ENCODE results near the gene CAPN7.

Gene CAPN7

DNA sequence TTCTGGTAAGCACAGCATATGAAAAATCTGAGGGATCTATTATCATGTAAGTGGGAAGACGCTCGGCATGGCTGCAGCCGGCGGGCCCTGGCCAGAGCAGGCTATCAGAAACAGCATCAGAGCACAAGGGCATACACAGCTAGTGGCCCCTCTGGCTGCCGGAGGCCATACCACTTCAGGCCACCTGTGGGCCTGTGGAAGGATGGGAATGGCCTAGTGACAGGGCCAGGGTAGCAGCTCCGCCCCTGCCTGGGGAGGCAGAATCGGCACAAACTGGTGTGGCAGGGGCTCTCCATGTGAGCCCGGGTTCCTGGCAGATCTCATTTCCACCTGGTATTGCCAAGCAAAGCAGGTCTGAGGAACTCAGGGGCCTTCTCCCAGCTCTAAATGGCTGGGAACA, 80.0 kb downstream of the CAPN7 start:
- ATAC-seq (ENCODE audit: insufficient read depth, low read depth): no peak

DNA sequence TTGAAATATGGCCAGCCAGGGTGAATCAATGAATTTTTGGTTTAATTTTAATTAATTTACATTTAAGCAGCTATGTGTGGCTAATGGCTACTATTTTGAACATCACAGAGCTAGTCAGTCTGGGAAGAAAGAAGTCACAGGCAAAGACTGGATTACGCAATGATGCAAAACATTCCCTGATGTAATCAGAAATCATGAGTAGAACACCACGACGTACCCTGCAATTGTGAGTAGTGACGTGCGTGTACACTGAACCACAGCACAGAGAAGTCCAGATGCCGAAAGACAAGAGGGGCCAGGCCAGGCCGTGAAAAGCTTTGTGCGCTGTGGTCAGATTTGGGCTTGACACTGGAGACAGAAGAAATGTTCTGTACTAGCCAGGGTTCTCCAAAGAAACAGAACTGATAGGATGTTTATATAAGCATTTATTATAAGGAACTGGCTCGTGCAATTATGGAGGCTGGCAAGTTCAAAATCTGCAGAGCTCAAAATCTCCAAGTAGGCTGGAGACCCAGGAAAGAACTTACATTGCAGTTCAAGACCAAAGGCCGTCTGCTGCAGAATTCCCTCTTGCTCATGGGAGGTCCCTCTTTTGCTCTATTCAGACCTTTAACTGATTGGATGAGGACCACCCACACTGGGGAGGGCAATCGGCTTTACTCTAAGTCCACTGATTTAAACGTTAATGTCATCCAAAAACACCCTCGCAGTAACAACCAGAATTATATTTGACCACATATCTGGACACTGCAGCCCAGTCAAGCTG, 81.7 kb downstream of the CAPN7 start:
- Histone ChIP-seq H3K27ac (ENCODE audit: low read length) (no peak overlapping the region), H2AFZ (ENCODE audit: low read depth, low read length) (no peak overlapping the region), H3K4me3 (ENCODE audit: low read depth in 1 of 2, low read length in 2 of 2) (no peak overlapping the region), H3K9me3 (ENCODE audit: insufficient read depth, low read length, severe bottlenecking) (no peaks in the 10 kb centered on the region), H4K20me1 (ENCODE audit: insufficient read depth, low read length) (0 out of 2 replicates have a peak, but pooled peaks cover 3% of the 10 kb centered on the region), H3K4me1 (ENCODE audit: insufficient read depth, low read length) (peaks cover 32% of the 10 kb centered on the region), H3K79me2 (ENCODE audit: insufficient read depth, low read length) (peaks cover 57% of the 10 kb centered on the region), H3K27me3 (ENCODE audit: insufficient read depth, low read length, poor library complexity) (no peaks in the 10 kb centered on the region), H3K4me2 (ENCODE audit: insufficient read depth, low read length) (no peak overlapping the region), H3K36me3 (ENCODE audit: insufficient read depth, low read length) (0 out of 2 replicates have a peak, but pooled peaks cover 12% of the 10 kb centered on the region), H3K9ac (ENCODE audit: low read depth, low read length) (no peak overlapping the region)
- no peak for ATAC-seq (ENCODE audit: insufficient read depth, low read depth)
- TF ChIP-seq, protein P1, sequence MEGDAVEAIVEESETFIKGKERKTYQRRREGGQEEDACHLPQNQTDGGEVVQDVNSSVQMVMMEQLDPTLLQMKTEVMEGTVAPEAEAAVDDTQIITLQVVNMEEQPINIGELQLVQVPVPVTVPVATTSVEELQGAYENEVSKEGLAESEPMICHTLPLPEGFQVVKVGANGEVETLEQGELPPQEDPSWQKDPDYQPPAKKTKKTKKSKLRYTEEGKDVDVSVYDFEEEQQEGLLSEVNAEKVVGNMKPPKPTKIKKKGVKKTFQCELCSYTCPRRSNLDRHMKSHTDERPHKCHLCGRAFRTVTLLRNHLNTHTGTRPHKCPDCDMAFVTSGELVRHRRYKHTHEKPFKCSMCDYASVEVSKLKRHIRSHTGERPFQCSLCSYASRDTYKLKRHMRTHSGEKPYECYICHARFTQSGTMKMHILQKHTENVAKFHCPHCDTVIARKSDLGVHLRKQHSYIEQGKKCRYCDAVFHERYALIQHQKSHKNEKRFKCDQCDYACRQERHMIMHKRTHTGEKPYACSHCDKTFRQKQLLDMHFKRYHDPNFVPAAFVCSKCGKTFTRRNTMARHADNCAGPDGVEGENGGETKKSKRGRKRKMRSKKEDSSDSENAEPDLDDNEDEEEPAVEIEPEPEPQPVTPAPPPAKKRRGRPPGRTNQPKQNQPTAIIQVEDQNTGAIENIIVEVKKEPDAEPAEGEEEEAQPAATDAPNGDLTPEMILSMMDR (IDR thresholded peaks at IDR 0.05; ENCODE audit: borderline replicate concordance, extremely low read depth, low read length, poor library complexity, severe bottlenecking): no peak
- no peak for TF ChIP-seq EZH2 (IDR thresholded peaks at IDR 0.05; ENCODE audit: borderline replicate concordance, low read depth, low read length, severe bottlenecking)
- DNase-seq: no peak

More for the DNA sequence above, 80.0 kb downstream of the CAPN7 start:
- DNase-seq: no peak
- Histone ChIP-seq H2AFZ (ENCODE audit: low read depth, low read length) (no peak overlapping the region), H4K20me1 (ENCODE audit: insufficient read depth, low read length) (no peaks in the 10 kb centered on the region), H3K27me3 (ENCODE audit: insufficient read depth, low read length, poor library complexity) (no peaks in the 10 kb centered on the region), H3K27ac (ENCODE audit: low read length) (no peak overlapping the region), H3K4me2 (ENCODE audit: insufficient read depth, low read length) (no peak overlapping the region), H3K79me2 (ENCODE audit: insufficient read depth, low read length) (peaks cover 68% of the 10 kb centered on the region), H3K4me1 (ENCODE audit: insufficient read depth, low read length) (peaks cover 26% of the 10 kb centered on the region), H3K9ac (ENCODE audit: low read depth, low read length) (no peak overlapping the region), H3K36me3 (ENCODE audit: insufficient read depth, low read length) (0 out of 2 replicates have a peak, but pooled peaks cover 12% of the 10 kb centered on the region), H3K9me3 (ENCODE audit: insufficient read depth, low read length, severe bottlenecking) (no peaks in the 10 kb centered on the region), H3K4me3 (ENCODE audit: low read depth in 1 of 2, low read length in 2 of 2) (no peak overlapping the region)
- TF ChIP-seq, protein P1 (IDR thresholded peaks at IDR 0.05; ENCODE audit: borderline replicate concordance, extremely low read depth, low read length, poor library complexity, severe bottlenecking): no peak
- TF ChIP-seq EZH2 (IDR thresholded peaks at IDR 0.05; ENCODE audit: borderline replicate concordance, low read depth, low read length, severe bottlenecking): no peak

DNA sequence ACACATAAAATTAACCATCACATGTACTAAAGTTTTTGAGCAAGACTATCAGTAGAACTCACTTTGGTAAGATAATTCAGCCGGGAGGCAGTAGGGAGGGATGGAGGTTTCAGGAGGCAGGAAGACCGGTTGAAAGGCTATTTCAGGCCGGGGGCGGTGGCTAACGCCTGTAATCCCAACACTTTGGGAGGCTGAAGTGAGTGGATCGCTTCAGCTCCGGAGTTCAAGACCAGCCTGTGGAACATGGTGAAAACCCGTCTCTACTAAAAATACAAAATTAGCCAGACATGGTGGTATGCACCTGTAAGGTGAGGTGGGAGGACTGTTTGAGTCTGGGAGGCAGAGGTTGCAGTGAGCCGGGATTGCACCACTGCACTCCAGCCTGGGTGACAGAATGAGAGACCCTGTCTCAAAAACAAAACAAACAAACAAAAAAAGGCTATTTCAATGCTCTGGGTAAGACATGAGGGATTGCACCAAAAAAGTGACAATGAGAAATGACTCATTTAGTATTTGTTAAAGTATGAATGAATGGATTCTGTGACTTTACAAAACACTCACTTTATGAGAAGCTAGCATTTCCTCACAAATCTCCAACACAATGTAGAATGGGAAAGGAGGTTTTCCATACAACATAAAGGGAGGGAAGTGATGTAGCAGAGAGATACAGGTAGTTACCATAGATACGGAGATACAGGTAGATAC, 82.4 kb downstream of the CAPN7 start:
- DNase-seq: no peak
- no peak overlapping the region for H3K9ac ChIP-seq (ENCODE audit: low read depth, low read length)
- H2AFZ ChIP-seq (ENCODE audit: low read depth, low read length): no peak overlapping the region
- no peaks in the 10 kb centered on the region for H3K9me3 ChIP-seq (ENCODE audit: insufficient read depth, low read length, severe bottlenecking)
- H4K20me1 ChIP-seq (ENCODE audit: insufficient read depth, low read length): 0 out of 2 replicates have a peak, but pooled peaks cover 3% of the 10 kb centered on the region
- no peak overlapping the region for H3K4me3 ChIP-seq (ENCODE audit: low read depth in 1 of 2, low read length in 2 of 2)
- H3K27me3 ChIP-seq (ENCODE audit: insufficient read depth, low read length, poor library complexity): no peaks in the 10 kb centered on the region
- H3K27ac ChIP-seq (ENCODE audit: low read length): no peak overlapping the region
- TF ChIP-seq EZH2 (IDR thresholded peaks at IDR 0.05; ENCODE audit: borderline replicate concordance, low read depth, low read length, severe bottlenecking): no peak
- TF ChIP-seq, protein P1 (IDR thresholded peaks at IDR 0.05; ENCODE audit: borderline replicate concordance, extremely low read depth, low read length, poor library complexity, severe bottlenecking): no peak
- no peak for ATAC-seq (ENCODE audit: insufficient read depth, low read depth)
- no peak overlapping the region for H3K4me2 ChIP-seq (ENCODE audit: insufficient read depth, low read length)
- peaks cover 54% of the 10 kb centered on the region for H3K79me2 ChIP-seq (ENCODE audit: insufficient read depth, low read length)
- 0 out of 2 replicates have a peak, but pooled peaks cover 12% of the 10 kb centered on the region for H3K36me3 ChIP-seq (ENCODE audit: insufficient read depth, low read length)
- H3K4me1 ChIP-seq (ENCODE audit: insufficient read depth, low read length): peaks cover 38% of the 10 kb centered on the region

Data from DND-41 (cell line).